Endometrium (tissue), 2 donors: ENCODE measurements around the gene EHF.

ENCODE experiments used
- FAIRE-seq: peaks from 2 replicates; lab custom pipeline; 2012; peaks lifted over from hg19 to GRCh38; lab: Jason Lieb, UNC
- donor health status: control.
- donor health status: control.

Gene EHF

GRCh38 chr11:34625576-34625975 lies 4.7 kb downstream of the EHF start:
- no peak for FAIRE-seq

- no peak for FAIRE-seq
These were observed 5.5 kb downstream of the EHF start for GRCh38 chr11:34626393-34626792.

DNA sequence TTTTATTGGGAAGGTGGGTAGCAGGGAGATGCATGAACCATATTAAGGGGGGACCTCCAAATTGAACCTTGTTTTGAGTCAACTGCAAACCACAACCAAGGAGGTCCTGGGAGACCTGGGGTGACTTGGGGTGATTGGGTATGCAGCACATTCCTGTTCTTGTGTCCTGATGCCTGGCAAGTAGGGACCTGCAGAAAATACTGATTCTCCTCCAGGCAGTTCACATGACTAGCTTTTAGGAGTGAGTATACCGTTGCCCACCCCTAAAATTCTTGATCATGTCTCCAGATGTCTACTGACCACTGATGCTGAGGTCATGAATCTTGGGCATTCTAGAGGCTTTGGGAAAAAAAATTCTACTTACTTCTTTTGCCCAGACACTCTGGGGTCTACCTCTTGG lies 6.3 kb downstream of the EHF start:
- no peak for FAIRE-seq

GRCh38 chr11:34629711-34630110 lies 8.8 kb downstream of the EHF start:
- FAIRE-seq: no peak

GRCh38 chr11:34630544-34630943 lies 9.7 kb downstream of the EHF start:
- FAIRE-seq: no peak

DNA sequence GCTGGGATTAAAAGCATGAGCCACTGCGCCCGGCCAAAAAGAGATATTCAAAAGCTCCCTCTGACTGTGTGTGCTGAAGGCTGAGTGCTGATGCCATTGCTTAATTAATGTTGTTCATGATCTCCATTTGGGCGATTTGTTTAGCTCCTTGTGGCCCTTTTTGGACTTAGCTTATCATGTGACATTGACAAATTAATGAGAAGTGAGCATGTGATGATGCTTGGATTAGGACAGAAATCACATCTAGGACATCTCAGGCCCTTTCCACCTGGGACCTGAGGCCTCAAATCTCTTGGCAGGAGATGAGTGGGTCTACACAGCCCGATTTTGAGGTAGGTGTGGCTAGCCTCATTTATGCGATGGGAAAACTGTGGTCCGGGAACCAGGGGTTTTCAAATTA lies 10.4 kb downstream of the EHF start:
- no peak for FAIRE-seq

DNA sequence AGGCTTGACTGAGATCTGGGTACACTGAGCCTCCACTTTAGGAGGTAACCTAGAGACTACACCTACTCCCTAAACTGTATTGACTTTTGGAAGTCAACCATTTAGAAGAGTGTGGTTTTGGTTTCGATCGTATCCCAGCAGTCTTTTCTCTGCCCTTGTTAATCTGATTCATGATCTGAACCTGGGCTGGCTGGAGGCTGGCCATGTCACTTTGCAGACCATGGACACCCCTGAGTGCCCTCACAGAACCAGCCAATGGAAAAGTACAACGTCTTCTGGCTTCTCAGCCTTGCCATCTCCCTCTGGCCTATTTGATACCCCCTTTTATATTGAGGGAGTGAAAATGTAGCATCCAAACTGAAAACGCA lies 10.8 kb downstream of the EHF start:
- no peak for FAIRE-seq

DNA sequence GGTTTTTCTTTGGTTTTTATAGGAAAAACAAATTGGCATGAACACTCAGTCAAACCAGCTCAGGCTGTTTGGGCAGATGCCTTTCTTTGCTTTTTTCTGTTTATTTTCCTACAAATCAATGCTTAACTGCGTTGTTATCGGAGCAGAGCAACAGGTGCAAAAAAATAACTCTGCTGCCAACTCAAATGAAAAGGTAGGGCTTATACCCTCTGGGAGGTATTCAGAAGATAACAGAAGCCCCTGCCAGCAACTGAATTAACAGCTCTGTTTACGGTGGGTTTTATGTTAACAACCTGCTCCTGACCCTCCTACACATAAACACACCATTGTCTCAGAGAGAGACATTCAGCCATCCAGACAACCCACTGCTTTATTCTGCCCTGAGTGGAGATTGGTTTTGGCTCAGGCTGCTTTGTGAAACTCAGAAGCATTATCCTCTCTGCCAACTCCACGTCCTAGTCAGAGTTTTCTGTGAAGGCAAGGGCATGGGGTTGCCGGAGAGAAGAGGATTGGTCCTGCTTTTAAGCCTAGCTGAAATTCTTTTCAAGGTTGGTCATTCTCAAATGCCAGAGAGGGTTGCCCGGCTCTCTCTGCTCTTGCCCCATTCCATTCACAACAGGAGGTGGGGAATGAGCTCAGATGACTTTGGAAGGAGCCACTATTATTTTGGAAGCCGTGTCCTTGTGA lies 11.4 kb downstream of the EHF start:
- FAIRE-seq: no peak

DNA sequence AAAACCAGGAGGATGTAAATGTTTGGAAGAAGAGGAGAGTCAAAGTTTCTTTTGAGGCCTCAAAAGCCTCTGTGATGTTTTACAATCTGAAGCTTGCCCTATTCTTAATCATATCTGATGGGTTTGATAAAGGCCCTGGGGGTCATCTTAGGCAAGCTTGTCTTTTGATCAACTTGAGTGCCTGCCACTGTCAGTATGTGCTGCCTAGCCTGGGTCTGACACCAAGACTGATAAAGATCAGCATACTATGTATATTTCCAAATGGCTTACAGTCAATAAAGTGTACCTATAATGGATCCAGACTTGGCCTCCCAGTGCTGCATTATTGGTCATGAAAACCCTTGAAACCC lies 12.7 kb downstream of the EHF start:
- no peak for FAIRE-seq

- no peak for FAIRE-seq
These were observed 13.2 kb downstream of the EHF start for GRCh38 chr11:34633990-34634693.

GRCh38 chr11:34634694-34635062 lies 13.8 kb downstream of the EHF start:
- FAIRE-seq: no peak

DNA sequence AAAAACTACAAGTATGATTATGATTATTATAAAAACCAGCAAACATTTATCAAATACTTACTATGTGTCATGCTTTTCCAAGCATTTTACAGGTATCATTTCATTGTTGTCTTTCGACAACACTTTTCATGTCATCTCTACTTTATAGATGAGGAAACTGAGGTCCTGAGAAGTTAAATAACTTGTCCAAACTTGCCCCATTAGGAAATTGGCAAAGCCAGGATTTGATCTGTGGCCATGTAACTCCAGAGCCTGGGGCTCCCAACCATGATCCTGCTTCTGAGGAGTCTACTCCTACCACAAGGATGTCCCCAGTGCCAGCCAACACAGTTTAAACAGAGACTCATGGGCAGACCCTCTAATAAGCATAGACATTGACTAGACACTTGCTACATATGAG lies 15.2 kb downstream of the EHF start:
- no peak for FAIRE-seq

GRCh38 chr11:34637303-34637702 lies 16.4 kb downstream of the EHF start:
- FAIRE-seq: no peak

GRCh38 chr11:34638897-34639296 lies 18.0 kb downstream of the EHF start:
- no peak for FAIRE-seq

GRCh38 chr11:34639545-34639944 lies 18.7 kb downstream of the EHF start:
- FAIRE-seq: no peak

DNA sequence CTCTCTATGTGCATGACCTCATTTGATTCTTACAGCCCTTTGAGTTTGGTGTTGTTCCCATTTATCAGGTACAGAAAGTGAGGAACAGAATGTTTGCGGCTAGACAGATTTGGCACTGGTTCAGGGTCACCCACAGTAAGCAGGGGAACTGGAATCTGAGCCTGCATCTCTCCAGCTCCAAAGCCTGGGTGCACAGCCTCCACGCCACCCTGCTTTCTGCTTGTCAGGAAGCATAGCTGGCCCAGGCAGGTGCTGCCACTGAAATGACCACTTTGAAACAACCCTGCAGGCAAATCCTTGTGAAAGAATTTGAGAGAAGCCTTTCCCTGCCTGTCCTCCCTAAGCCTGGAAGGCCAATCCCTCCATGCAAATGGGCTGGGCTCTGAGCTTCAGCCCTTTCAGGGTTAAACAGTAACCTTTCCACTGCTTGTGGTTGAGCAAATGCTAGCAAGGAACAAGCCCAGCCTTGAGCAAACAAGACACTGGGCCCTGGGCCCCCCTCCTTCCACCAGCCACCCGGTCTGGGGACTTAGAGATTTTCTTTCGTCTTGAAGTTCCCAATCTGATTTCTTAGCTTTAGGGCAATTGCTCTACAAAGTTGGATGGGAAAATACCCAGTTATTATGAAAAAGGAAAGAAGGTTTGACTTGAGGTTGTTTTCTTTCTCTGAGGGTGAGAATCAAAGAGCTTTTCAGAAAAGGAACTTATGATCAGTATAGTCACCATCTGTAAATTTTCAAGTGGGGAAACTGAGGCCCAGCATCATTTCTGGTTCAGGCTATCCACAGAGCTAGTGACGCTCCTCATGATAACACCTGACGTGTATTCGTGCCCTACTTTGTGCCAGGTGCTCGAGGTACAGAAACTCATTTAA lies 19.4 kb downstream of the EHF start:
- no peak for FAIRE-seq

DNA sequence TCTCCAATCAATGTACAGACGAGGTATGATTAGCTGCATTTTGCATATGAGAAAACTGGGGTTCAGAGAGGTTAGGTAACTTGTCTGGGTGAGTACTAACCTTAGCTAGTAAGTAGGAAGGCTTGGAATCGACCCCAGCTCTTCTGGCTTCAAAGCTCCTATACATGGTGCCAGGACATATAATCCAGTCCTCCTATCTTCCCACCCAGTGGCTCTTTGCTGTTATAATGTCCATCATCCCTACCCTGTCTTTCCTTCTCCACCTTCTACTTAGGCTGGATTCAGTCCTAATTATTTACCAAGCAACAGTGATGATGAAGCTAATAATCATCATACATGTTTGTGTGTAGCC lies 20.0 kb downstream of the EHF start:
- FAIRE-seq: no peak

GRCh38 chr11:34641456-34641855 lies 20.6 kb downstream of the EHF start:
- FAIRE-seq: no peak

GRCh38 chr11:34642001-34642554 lies 21.2 kb downstream of the EHF start:
- FAIRE-seq: no peak

DNA sequence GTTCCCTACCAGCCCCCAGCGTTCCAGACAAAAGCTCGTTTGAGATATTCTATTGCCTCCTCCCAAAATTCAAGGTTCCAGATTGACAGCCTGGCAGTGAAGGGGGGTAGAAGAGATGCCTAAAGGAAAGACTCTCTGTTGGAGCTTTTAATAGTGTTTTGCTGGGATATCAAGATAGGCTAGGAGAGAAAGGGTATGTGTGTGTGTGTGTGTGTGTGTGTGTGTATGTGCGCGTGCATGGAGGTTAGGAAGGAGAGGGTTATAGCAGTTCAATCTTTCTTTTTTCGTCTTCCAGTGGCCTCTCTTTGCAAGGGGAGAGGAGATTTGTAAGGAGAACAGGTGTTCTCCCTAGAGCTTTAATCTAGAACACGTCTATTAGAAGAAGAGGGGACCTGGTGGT lies 22.0 kb downstream of the EHF start:
- FAIRE-seq: no peak

DNA sequence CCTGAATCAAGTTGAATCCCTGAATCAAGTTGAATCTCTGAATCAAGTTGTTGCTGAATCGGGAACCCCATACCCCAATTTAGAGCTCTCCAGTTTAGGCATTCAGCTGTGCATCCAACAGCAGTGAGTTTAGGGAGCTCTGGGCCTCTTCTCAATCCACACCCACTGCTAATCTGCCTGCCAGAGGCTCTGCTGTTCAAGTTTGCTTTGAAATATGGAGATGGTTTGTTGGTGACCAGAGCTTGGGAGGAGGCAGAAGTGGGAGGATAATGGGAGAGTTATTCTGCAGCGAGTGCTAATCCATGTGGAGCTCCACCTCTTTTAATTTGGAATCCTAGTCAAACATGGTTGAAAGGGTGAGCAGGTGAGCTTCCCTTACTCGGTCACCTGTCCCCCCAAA lies 22.4 kb downstream of the EHF start:
- no peak for FAIRE-seq

GRCh38 chr11:34643846-34644245 lies 23.0 kb downstream of the EHF start:
- FAIRE-seq: no peak
